Testis (tissue), 2 donors: ENCODE data around the gene EFEMP2.

ENCODE experiments used
- CTCF ChIP-seq, 3 experiments: fragments of 450-650 bp in 2 of 3; fragments of 200-600 bp in 1 of 3; sonication (generic) in 1 of 3; IDR thresholded peaks; one replicate each; pipeline ENCODE4 v1.5.1; 2016 to 2019; ENCODE audit warnings: antibody characterized with exemption in 3 of 3, mild to moderate bottlenecking in 2 of 3, moderate library complexity in 1 of 3
- POLR2A ChIP-seq: fragments of 450-650 bp; IDR thresholded peaks from one replicate; pipeline ENCODE4 v1.6.1; 2017; ENCODE audit warnings: antibody characterized with exemption, mild to moderate bottlenecking, moderate library complexity

GRCh38 chr11:65885231-65885630 is 12.6 kb upstream of the EFEMP2 start:
- TF ChIP-seq CTCF (IDR thresholded peaks at IDR 0.05) = no peak
- TF ChIP-seq POLR2A = no peak
